Measurements from ENCODE around the gene GAPVD1.

- TF ChIP-seq CTCF (conservative IDR thresholded peaks at IDR 0.05; ENCODE audit: low read depth, low read length) (no peak), EZH2 (IDR thresholded peaks at IDR 0.05; ENCODE audit: low read length, unreplicated experiment) (no peak), EZH2phosphoT487 (IDR thresholded peaks at IDR 0.05; ENCODE audit: borderline replicate concordance, low read length) (no peak)
Observed at GRCh38 chr9:125241000-125241862, 20.4 kb upstream of the GAPVD1 start, which contains the start of gene HSPA5.

Data from PC-3 (cell line).